Amygdala (tissue), 56 donors: ENCODE measurements around the gene BPIFB2.

ENCODE experiments used
- DNase-seq, 56 donors: peaks; one replicate each; lab custom pipeline; 2025; lab: John Stamatoyannopoulos, UW

The BPIFB2 gene

DNA sequence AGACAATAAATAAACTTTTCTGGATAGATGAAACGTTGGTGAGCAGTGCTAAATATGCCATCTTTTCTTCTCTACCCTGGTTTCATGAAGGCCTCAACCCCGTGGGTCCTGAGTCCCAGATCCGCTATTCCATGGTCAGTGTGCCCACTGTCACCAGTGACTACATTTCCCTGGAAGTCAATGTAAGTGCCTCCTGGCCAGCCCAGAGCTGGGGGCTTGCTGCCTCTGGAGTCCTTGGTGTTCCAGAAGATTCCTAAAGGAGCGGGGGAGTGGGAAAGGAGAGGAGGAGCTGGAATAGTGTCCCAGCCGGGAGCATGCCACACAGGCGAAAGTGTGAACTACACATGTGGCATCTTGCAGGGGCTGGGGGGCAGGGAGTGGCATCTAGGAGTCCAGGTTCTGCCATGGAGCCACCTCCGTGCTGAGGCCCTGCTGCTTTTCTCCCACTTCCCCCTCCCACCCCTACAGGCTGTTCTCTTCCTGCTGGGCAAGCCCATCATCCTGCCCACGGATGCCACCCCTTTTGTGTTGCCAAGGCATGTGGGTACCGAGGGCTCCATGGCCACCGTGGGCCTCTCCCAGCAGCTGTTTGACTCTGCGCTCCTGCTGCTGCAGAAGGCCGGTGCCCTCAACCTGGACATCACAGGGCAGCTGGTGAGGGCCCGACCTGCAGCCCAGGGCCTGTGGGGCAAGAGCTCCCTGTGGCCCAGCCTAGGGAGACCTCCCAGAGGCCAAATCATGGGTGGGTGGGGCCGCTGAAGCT, 10.8 kb downstream of the BPIFB2 start:
- DNase-seq, result no peak

- DNase-seq, result no peak
Measured at GRCh38 chr20:33019465-33020277, 12.2 kb downstream of the BPIFB2 start.

- no peak for DNase-seq
Measured at GRCh38 chr20:33020278-33021161, 13.0 kb downstream of the BPIFB2 start.

DNA sequence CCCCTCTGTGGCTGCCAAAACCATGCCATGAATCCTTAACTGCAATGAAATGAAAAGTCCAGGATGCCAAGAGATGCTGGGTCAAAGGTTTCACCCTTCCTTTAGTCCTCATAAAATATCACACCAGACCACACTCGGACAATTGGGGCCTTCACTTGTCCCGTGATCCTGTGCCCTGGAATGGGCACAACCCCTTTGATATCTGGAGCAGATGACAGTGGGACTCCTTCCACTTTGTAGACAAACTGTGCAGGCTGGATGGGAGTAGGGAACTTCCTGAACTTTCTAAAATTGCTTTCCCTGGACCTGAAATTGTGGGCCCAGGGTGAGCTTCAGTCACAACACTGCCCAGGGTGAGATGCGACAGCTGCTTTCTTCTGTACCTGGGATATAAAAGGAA, 14.4 kb downstream of the BPIFB2 start:
- DNase-seq, result no peak

DNA sequence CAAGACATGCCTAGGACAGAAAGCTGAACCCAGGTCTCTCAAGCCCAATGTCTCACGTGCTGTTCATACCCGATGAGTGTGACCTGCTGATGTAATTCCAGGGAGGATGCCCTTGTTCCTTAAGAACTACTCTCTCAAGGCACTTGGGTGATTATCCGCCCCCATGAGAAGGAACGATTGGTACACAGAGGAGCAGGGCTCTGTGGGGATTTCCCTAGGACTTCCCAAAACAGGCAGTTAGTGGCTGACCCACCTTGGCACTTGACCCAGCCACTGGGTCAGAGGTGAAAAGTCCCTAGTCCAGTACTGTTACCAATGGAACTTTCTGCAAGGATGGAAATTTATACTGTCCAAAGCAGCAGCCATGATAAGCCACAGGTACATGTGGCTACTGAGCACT, 14.8 kb downstream of the BPIFB2 start:
- no peak for DNase-seq

GRCh38 chr20:33022694-33023438, 15.4 kb downstream of the BPIFB2 start:
- no peak for DNase-seq

- DNase-seq, result no peak
Measured at GRCh38 chr20:33023439-33024242, 16.1 kb downstream of the BPIFB2 start.

DNA sequence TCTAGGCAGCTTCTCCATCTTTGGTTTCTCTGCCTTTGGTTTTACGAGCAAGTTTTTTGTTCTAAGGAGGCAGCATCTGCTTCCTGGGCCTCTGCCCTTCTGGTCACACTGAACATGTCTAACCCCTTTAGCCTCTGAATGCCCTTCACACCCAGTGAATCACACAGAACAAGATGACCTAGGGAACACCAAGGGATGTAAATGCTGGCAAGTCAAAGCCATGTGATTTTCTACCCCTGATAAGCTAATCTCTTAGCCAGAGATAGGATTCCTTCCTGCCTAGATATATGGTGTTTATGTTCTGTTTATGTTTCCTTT, 16.7 kb downstream of the BPIFB2 start:
- DNase-seq, result no peak

- DNase-seq, result no peak
Measured at GRCh38 chr20:33024609-33025317, 17.3 kb downstream of the BPIFB2 start.

- no peak for DNase-seq
Measured at GRCh38 chr20:33025318-33025876, 17.9 kb downstream of the BPIFB2 start.

GRCh38 chr20:33026072-33026778, 18.7 kb downstream of the BPIFB2 start:
- DNase-seq, result no peak

DNA sequence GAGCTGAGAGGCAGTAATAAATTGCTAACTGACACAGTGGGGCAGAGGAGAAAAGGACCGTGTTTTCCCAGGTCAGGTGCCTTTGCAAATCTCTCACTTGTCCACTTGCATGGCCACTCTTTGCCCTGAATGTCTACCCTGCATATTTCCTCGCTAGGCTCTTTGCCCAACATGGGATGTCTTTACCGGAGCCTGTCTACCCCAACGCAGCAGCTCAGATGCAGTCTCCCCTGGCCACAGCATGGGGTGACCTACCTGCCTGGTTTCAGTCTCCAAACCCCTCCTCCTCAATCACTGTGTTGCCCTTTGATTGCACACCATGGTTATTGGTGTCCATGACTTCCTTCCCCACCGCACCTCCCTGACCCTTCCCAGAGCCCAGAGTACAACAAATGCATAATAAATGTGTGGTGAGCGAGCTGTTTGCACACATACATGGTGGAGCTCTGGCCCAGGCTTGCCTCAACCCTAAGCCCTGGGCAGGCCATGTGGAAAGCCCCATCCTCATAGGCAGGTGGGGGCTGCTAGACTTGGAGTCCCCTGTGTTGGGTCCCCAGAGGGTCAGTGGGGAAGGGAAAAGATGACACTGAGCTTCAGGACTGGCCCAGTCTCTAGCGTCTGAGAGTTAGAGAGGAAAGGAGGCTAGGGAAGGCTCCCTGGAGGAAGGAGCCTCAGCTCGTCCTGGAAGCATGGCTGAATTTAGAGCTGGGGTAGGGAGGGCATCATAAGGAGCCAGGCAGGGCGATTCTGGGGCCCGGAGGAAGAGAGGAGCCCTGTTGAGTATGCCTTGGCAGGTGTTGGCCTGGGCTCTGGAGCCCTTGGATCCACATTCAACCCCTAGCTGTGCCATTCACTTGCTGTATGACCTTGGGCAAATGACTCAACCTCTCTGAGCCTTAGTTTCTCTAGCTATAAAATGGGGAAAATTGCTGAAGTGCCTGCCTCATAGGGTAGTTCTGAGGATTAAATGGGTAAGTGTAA, 19.6 kb downstream of the BPIFB2 start:
- DNase-seq, result no peak

- DNase-seq, result no peak
Measured at GRCh38 chr20:33027769-33028751, 20.6 kb downstream of the BPIFB2 start.

- no peak for DNase-seq
Measured at GRCh38 chr20:33028875-33029274, 21.4 kb downstream of the BPIFB2 start.

- no peak for DNase-seq
Measured at GRCh38 chr20:33030076-33030475, 22.6 kb downstream of the BPIFB2 start.
